ENCODE data around the gene GRIP2.

The GRIP2 gene

DNA sequence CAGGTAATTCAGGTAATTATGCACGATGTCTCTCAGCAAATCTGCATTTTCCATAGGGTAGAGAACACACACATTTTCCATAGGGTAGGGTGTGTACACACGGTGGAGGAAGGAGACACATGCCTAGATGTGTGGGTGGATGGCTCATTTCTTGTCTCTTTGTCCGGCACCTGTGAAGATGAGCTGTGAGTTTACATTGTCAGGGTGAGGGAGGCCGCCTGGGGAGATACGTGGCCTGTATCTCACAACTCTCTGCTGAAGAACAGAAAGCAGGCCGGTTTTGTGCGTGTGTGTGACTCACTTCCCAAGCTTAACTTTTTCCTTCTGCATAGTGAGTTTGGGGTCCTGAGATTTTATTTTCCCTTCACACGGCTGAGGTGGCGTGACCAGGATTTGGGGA, 77.4 kb downstream of the GRIP2 start:
- H3K36me3 ChIP-seq (ENCODE audit: control insufficient read depth, insufficient read depth, low read length): peaks cover 64% of the 10 kb centered on the region
- no peak overlapping the region for H3K4me3 ChIP-seq (ENCODE audit: insufficient read depth, low read depth, low read length, poor library complexity, severe bottlenecking)
- no peaks in the 10 kb centered on the region for H3K27me3 ChIP-seq (replicated peaks; ENCODE audit: control insufficient read depth, insufficient read depth, low read length, poor library complexity, severe bottlenecking)
- no peak for DNase-seq
- H3K4me1 ChIP-seq (ENCODE audit: control insufficient read depth, insufficient read depth, low read length, poor library complexity, severe bottlenecking): no peaks in the 10 kb centered on the region
- H3K27ac ChIP-seq (ENCODE audit: insufficient read depth, low read length, poor library complexity, severe bottlenecking): no peak overlapping the region
- H3K9me3 ChIP-seq (ENCODE audit: control insufficient read depth, low read length): no peaks in the 10 kb centered on the region

DNA sequence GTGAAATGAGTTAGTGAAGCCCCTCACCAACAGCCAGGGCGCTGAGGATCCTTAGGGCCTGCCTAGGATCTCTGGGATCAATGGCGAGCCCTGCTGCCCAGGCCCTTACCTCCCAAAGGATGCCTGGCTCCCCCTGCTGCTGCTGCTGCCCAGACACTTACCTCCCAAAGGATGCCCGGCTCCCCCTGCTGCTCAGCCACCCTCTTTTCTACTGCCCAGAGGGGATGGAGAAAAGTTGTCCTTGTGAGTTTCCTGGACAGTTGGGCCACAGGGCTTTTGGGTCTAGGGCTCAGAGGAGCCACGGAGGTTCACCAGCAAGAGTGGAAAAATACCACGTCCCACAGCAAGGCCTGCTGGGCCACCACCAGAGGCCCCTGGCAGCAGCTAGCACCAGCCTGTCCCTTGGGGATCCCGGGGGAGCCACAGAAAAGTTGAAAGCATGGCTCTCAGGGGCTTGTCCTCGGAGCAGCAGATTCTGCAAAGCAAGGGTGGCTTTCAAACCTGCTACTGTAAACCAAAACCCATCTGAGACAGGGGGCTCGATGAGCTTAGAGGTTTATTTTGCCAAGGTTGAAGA, 78.3 kb downstream of the GRIP2 start:
- Histone ChIP-seq H3K27ac (ENCODE audit: insufficient read depth, low read length, poor library complexity, severe bottlenecking) (no peak overlapping the region), H3K9me3 (ENCODE audit: control insufficient read depth, low read length) (no peaks in the 10 kb centered on the region), H3K4me1 (ENCODE audit: control insufficient read depth, insufficient read depth, low read length, poor library complexity, severe bottlenecking) (no peaks in the 10 kb centered on the region), H3K27me3 (replicated peaks; ENCODE audit: control insufficient read depth, insufficient read depth, low read length, poor library complexity, severe bottlenecking) (no peaks in the 10 kb centered on the region), H3K4me3 (ENCODE audit: insufficient read depth, low read depth, low read length, poor library complexity, severe bottlenecking) (no peak overlapping the region), H3K36me3 (ENCODE audit: control insufficient read depth, insufficient read depth, low read length) (peaks cover 66% of the 10 kb centered on the region)
- DNase-seq: peak; percentile 14 to 22 (median 22)

DNA sequence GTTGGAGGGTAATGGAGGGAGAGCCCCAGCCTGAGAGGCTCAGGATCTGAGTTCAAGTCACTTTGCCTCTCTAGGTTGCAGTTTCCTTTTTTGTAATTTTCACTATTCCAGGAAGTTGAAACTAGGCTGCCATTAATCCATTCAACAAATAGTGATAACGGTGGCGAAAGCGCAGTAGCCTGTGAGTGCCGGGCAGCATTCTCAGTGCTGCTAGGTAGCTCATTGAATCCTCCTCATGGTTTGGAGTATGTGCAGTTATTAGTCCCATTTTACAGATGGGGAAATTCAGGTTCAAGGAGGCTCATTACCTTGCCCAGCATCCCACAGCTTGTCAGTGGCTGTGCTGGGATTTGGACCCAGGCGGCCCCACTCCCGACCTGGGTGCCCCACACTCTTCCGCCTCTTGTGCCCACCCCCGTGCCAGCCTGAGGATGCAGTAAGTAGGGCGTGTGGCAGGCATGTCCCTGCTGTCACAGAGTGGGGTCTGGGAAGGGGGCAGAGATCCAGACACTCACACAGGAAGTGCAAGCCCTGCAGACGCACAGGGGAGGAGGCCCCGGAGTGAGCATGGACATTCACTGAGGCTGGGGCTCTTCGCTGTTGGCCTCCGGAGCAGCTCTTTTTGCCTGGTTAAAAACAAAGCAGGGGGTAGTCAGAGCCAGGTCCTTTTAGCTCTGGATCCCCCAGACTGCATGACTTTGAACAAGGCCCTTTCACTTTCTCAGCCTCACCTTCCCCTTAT, 79.0 kb downstream of the GRIP2 start:
- DNase-seq: no peak
- Histone ChIP-seq H3K4me1 (ENCODE audit: control insufficient read depth, insufficient read depth, low read length, poor library complexity, severe bottlenecking) (no peaks in the 10 kb centered on the region), H3K9me3 (ENCODE audit: control insufficient read depth, low read length) (no peaks in the 10 kb centered on the region), H3K27me3 (replicated peaks; ENCODE audit: control insufficient read depth, insufficient read depth, low read length, poor library complexity, severe bottlenecking) (no peaks in the 10 kb centered on the region), H3K36me3 (ENCODE audit: control insufficient read depth, insufficient read depth, low read length) (peaks cover 60% of the 10 kb centered on the region), H3K27ac (ENCODE audit: insufficient read depth, low read length, poor library complexity, severe bottlenecking) (no peak overlapping the region), H3K4me3 (ENCODE audit: insufficient read depth, low read depth, low read length, poor library complexity, severe bottlenecking) (no peak overlapping the region)

DNA sequence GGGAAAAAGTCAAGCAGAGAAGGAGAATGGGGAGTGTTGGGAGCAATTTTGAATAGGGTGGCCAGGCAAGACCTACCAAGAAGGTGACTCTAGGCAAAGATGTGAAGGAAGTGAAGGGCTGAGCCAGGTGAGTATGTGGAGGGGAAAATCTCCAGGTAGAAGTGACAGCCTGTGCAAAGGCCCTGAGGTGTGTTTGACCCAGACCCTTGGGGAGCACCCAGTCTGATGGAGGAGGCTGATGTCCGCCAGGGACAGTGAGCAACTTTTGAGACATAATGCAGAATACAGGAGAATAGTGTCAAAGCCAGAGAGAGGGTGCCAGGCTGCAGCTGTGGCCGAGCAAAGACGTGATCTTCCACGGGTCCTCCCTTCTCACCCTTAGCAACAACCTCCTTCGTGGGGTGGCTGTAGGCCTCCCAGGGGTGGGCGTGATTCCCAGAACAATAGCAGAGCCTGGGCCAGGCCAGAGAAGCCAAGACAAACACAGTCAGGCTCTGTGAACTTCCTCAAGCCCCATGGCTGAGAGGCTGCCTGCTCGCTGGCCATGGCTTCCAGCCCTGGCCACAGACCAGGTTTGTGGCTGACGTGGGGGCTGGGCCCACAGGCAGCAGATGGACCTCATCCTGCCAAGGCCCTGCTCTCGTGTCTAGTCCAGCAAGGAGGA, 79.7 kb downstream of the GRIP2 start:
- Histone ChIP-seq H3K4me3 (ENCODE audit: insufficient read depth, low read depth, low read length, poor library complexity, severe bottlenecking) (no peak overlapping the region), H3K27ac (ENCODE audit: insufficient read depth, low read length, poor library complexity, severe bottlenecking) (no peak overlapping the region), H3K36me3 (ENCODE audit: control insufficient read depth, insufficient read depth, low read length) (peaks cover 56% of the 10 kb centered on the region), H3K4me1 (ENCODE audit: control insufficient read depth, insufficient read depth, low read length, poor library complexity, severe bottlenecking) (no peaks in the 10 kb centered on the region), H3K27me3 (replicated peaks; ENCODE audit: control insufficient read depth, insufficient read depth, low read length, poor library complexity, severe bottlenecking) (no peaks in the 10 kb centered on the region), H3K9me3 (ENCODE audit: control insufficient read depth, low read length) (no peaks in the 10 kb centered on the region)
- no peak for DNase-seq

DNA sequence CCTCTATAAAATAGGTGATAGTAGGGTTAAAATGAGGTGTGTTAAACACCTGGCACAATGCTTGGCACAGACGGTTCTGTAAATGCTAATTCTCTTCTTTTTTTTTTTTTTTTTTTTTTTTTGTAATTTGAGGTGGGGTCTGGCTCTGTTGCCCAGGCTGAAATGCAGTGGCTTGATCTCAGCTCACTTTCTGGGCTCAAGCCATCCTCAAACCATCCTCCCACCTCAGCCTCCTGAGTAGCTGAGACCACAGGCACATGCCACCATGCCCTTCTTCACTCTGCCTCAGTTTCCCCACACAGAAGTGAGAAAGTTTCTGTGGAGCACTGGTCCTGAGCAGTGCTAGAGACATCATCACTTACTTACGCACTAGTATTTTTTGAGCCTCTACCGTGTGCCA, 80.4 kb downstream of the GRIP2 start:
- DNase-seq: no peak

DNA sequence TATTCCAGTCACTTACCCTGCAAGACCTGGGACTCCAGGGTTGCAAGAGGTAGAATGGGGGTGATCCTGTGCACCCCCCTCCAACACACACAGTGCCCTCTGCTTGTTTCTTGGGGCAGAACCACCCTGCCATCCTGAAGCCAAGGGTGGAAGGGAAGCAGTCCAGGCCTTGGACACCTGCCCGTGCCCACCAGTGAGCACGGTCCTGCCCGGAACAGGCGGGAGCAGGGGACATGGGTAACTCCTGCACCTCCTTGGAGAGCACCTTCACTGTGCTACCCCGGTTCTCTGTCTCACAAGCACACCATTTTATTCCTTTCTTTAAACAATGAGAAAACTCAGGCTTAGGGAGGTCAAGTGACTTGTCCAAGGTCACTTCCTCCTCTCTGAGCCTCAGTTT, 80.8 kb downstream of the GRIP2 start:
- H3K9me3 ChIP-seq (ENCODE audit: control insufficient read depth, low read length): no peaks in the 10 kb centered on the region
- peaks cover 45% of the 10 kb centered on the region for H3K36me3 ChIP-seq (ENCODE audit: control insufficient read depth, insufficient read depth, low read length)
- no peaks in the 10 kb centered on the region for H3K27me3 ChIP-seq (replicated peaks; ENCODE audit: control insufficient read depth, insufficient read depth, low read length, poor library complexity, severe bottlenecking)
- no peak overlapping the region for H3K4me3 ChIP-seq (ENCODE audit: insufficient read depth, low read depth, low read length, poor library complexity, severe bottlenecking)
- no peaks in the 10 kb centered on the region for H3K4me1 ChIP-seq (ENCODE audit: control insufficient read depth, insufficient read depth, low read length, poor library complexity, severe bottlenecking)
- H3K27ac ChIP-seq (ENCODE audit: insufficient read depth, low read length, poor library complexity, severe bottlenecking): no peak overlapping the region
- DNase-seq: no peak

More for the DNA sequence above, 80.4 kb downstream of the GRIP2 start:
- Histone ChIP-seq H3K4me1 (ENCODE audit: control insufficient read depth, insufficient read depth, low read length, poor library complexity, severe bottlenecking) (no peaks in the 10 kb centered on the region), H3K9me3 (ENCODE audit: control insufficient read depth, low read length) (no peaks in the 10 kb centered on the region), H3K27ac (ENCODE audit: insufficient read depth, low read length, poor library complexity, severe bottlenecking) (no peak overlapping the region), H3K36me3 (ENCODE audit: control insufficient read depth, insufficient read depth, low read length) (peaks cover 49% of the 10 kb centered on the region), H3K27me3 (replicated peaks; ENCODE audit: control insufficient read depth, insufficient read depth, low read length, poor library complexity, severe bottlenecking) (no peaks in the 10 kb centered on the region), H3K4me3 (ENCODE audit: insufficient read depth, low read depth, low read length, poor library complexity, severe bottlenecking) (no peak overlapping the region)

DNA sequence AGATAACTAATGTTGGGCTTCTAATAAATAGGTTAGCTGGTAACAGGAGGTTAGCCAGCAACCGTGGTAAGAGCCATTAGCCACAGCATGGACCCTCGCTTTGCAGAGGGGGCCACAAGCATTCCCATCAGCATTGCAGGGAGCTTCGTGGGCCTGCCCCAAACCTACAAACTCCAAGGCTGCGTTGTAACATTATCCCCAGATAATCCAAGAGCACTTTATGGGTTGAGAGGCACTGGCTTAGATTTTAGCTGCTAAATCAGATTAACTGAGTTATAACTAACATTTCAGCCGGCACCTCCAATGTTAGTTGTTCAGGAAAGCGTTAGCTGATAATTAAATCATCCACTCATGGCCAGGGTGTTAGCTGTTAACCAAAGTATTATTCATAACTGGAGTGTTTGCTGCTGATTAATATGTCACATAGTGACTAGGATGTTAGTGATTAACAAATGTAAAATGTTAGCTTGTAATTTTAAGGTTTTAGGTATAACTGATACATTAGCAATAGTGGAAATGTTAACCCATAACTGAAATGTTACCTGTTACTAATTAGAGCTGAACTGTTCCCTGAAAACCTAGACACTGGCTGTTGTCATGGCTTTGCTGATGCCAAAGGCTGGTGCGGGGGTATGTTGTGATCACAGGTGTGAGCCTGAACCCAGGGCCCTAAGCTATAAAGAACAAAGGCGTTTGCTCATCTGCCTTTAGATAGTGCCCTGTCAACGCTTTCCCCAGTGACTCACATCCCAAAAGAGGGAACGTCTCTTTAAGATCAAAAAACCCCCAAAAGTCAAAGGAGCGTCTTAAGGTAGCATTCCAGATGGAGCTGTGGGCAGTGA, 81.5 kb downstream of the GRIP2 start:
- H3K36me3 ChIP-seq (ENCODE audit: control insufficient read depth, insufficient read depth, low read length): peaks cover 38% of the 10 kb centered on the region
- no peaks in the 10 kb centered on the region for H3K27me3 ChIP-seq (replicated peaks; ENCODE audit: control insufficient read depth, insufficient read depth, low read length, poor library complexity, severe bottlenecking)
- H3K27ac ChIP-seq (ENCODE audit: insufficient read depth, low read length, poor library complexity, severe bottlenecking): no peak overlapping the region
- DNase-seq: no peak
- no peaks in the 10 kb centered on the region for H3K4me1 ChIP-seq (ENCODE audit: control insufficient read depth, insufficient read depth, low read length, poor library complexity, severe bottlenecking)
- H3K4me3 ChIP-seq (ENCODE audit: insufficient read depth, low read depth, low read length, poor library complexity, severe bottlenecking): no peak overlapping the region
- H3K9me3 ChIP-seq (ENCODE audit: control insufficient read depth, low read length): no peaks in the 10 kb centered on the region

DNA sequence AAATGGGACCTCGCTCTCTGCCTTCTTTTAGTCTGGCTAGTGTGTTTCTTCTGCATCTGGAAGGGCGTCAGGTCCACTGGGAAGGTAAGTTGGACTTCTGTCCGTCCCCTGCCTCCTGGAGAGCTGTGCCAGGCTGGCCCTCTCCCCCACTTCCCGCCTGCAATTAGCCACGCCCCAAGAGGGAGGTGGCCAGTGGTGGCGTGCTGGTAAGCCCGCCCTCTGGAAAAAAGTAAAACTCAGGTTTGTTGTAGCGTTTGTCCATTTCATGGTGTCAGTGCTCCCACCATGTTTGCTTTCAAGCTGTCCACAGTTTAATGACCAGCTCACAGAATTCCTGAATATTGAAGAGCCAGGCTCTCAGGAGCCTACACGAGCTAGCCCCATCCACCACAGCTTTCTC, 82.1 kb downstream of the GRIP2 start:
- H3K27ac ChIP-seq (ENCODE audit: insufficient read depth, low read length, poor library complexity, severe bottlenecking): no peak overlapping the region
- no peak overlapping the region for H3K4me3 ChIP-seq (ENCODE audit: insufficient read depth, low read depth, low read length, poor library complexity, severe bottlenecking)
- H3K27me3 ChIP-seq (replicated peaks; ENCODE audit: control insufficient read depth, insufficient read depth, low read length, poor library complexity, severe bottlenecking): no peaks in the 10 kb centered on the region
- peaks cover 36% of the 10 kb centered on the region for H3K36me3 ChIP-seq (ENCODE audit: control insufficient read depth, insufficient read depth, low read length)
- no peaks in the 10 kb centered on the region for H3K4me1 ChIP-seq (ENCODE audit: control insufficient read depth, insufficient read depth, low read length, poor library complexity, severe bottlenecking)
- H3K9me3 ChIP-seq (ENCODE audit: control insufficient read depth, low read length): no peaks in the 10 kb centered on the region
- DNase-seq: no peak

DNA sequence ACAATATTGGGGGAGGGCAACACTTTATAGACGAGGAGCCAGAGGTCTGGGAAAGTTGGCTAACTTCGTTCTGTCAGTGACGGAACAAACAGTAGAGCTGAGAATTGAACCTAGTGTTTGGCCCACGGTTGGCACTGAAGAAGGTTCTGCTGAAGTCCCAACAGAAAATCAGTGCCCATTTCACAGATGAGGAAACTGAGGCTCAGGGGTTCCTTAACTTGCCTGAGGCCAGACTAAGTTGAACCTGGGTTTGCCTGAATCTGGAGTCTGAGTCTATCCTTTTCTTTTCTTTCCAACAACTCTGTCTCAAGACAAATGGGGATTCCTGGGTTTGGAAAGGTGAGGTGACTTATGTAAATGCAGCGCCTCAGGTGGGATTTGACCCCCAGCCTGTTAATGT, 82.7 kb downstream of the GRIP2 start:
- DNase-seq: no peak
- Histone ChIP-seq H3K27ac (ENCODE audit: insufficient read depth, low read length, poor library complexity, severe bottlenecking) (no peak overlapping the region), H3K4me1 (ENCODE audit: control insufficient read depth, insufficient read depth, low read length, poor library complexity, severe bottlenecking) (no peaks in the 10 kb centered on the region), H3K36me3 (ENCODE audit: control insufficient read depth, insufficient read depth, low read length) (peaks cover 38% of the 10 kb centered on the region), H3K27me3 (replicated peaks; ENCODE audit: control insufficient read depth, insufficient read depth, low read length, poor library complexity, severe bottlenecking) (no peaks in the 10 kb centered on the region), H3K4me3 (ENCODE audit: insufficient read depth, low read depth, low read length, poor library complexity, severe bottlenecking) (no peak overlapping the region), H3K9me3 (ENCODE audit: control insufficient read depth, low read length) (no peaks in the 10 kb centered on the region)
